NCI-H446 (cell line): ENCODE measurements around the gene DLK2.

Experiments used
- DNase-seq, 2 experiments: peaks; one replicate each; lab custom pipeline; 2025; lab: John Stamatoyannopoulos, UW

The DLK2 gene

GRCh38 chr6:43453831-43454230 lies 1.5 kb downstream of the DLK2 start:
- DNase-seq = no peak

DNA sequence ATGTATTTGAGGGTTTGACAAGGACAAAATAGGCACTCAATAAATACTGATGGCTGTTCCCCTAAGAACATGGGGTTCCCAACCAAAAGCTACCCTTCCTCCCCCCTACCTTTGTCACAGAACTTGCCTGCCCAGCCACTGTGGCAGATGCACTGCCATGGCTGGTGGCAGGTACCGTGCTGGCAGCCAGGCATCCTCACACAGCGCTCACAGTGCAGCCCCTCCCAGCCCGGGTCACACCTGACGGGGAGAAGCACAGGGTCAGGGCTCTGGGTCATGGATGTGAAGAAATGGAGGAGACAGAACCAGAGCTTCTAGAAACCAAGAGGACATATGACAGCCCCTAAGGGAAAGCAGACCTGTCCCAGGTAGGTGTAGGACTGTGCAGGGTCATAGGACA lies 2.5 kb downstream of the DLK2 start:
- DNase-seq = no peak

GRCh38 chr6:43451939-43452338 lies 3.4 kb downstream of the DLK2 start:
- no peak for DNase-seq

GRCh38 chr6:43451348-43451747 lies 4.0 kb downstream of the DLK2 start:
- no peak for DNase-seq

- no peak for DNase-seq
These were observed 4.6 kb downstream of the DLK2 start for GRCh38 chr6:43450699-43451131.

DNA sequence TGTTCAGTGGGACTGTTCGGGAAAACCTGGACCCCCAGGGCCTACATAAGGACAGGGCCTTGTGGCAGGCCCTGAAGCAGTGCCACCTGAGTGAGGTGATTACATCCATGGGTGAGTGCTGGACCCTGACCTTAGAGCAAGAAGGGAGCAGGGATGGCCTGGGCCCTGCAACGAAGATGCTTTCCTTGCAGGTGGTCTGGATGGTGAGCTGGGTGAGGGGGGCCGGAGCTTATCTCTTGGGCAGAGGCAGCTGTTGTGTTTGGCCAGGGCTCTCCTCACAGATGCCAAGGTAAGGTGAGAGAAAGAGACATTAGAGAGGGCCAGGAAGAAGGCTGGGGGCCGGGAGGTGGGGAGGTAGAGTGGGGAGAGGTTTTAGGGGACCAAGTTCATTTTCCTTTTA lies 6.4 kb downstream of the DLK2 start:
- no peak for DNase-seq

- no peak for DNase-seq
These were observed 7.7 kb downstream of the DLK2 start for GRCh38 chr6:43447604-43448003.

GRCh38 chr6:43445576-43445975 lies 9.8 kb downstream of the DLK2 start:
- DNase-seq = no peak

- no peak for DNase-seq
These were observed 10.8 kb downstream of the DLK2 start for GRCh38 chr6:43444582-43444981.

- no peak for DNase-seq
These were observed 11.3 kb downstream of the DLK2 start for GRCh38 chr6:43444036-43444435.

DNA sequence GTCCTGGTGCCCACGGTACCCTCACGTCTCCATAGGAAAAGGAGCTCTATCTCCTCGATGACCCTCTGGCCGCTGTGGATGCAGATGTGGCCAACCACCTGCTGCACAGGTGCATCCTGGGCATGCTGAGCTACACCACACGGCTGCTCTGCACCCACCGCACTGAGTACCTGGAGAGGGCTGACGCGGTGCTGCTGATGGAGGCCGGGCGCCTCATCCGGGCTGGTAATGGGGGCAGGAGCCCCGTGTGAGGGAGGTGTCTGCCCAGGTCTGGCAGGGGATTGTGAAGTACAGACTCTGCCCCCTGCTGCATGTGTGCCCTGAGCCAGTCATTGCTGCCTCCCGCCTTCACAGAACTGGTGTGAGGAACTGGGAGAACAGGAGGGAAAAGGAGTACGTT lies 12.4 kb downstream of the DLK2 start:
- DNase-seq = no peak

DNA sequence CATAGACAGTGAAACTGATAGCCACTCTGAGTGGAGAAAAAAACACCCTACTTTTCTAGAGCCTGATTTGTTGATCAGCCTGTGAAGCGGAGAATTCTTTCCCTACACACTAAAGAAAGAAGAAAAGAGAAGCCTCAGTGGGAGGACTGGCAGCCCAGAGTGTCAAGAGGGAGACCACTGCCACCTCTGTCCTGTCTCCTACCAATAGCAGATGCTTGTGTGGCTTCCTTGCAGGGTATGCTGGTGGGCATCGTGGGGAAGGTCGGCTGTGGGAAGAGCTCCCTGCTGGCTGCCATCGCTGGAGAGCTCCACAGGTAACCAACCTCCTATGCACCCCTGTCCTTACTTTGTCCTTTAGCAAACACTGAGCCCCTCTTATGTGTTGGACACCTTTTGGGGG lies 17.6 kb downstream of the DLK2 start:
- DNase-seq = no peak

GRCh38 chr6:43436577-43437282 lies 18.6 kb downstream of the DLK2 start:
- DNase-seq = no peak

GRCh38 chr6:43435682-43436437 lies 19.5 kb downstream of the DLK2 start:
- no peak for DNase-seq

DNA sequence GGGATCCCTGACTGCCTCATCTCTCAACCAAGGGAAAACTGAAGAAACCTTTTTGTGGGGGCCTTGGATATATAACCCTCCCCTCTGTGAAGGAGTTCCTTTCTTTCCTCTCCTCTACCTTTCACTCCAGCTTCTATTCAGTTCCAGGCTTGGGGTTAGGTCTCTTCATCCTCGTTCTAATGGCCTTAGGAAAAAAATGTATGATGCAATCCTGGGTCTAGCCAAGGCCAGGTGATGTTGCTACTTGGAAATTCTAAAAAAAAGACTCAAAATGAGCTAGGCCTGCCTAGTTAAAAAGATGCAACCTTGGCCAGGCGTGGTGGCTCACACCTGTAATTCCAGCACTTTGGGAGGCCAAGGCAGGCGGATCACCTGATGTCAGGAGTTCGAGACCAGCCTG lies 20.4 kb downstream of the DLK2 start:
- no peak for DNase-seq

DNA sequence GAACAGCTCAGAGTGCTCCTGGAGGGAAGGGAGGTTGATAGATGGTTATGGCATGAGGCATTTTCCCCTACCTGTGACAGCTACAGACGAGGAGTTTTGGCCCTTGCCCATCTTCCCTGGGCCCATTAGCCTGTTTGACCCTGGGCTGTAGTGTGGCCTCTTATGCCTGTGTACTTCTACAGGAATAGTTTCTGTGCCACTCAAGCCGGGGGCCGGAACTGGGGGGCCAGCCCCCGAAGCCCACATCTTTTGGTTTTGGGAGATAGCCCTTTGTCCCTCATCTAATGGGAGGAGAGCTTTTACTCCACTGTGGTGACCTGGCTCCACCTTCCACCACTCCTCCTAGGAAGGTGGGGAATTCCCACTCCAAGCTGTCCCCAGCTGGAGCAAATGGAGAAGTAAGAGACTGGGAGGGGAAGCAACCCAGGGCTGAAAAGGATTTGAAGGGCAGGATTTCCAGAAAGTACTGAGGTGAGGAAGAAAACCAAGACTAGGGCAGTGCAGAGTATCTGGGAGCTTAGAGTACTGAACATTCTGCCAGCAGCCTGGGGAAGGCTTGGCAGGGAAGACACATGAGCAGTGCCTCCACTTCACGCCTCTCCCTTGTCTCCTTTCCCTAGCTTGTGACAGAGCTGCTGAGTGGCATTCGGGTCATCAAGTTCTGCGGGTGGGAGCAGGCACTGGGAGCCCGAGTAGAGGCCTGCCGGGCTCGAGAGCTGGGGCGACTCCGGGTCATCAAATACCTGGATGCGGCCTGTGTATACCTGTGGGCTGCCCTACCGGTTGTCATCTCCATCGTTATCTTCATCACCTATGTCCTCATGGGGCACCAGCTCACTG lies 21.1 kb downstream of the DLK2 start:
- DNase-seq = no peak

GRCh38 chr6:43433148-43433547 lies 22.2 kb downstream of the DLK2 start:
- DNase-seq = no peak

DNA sequence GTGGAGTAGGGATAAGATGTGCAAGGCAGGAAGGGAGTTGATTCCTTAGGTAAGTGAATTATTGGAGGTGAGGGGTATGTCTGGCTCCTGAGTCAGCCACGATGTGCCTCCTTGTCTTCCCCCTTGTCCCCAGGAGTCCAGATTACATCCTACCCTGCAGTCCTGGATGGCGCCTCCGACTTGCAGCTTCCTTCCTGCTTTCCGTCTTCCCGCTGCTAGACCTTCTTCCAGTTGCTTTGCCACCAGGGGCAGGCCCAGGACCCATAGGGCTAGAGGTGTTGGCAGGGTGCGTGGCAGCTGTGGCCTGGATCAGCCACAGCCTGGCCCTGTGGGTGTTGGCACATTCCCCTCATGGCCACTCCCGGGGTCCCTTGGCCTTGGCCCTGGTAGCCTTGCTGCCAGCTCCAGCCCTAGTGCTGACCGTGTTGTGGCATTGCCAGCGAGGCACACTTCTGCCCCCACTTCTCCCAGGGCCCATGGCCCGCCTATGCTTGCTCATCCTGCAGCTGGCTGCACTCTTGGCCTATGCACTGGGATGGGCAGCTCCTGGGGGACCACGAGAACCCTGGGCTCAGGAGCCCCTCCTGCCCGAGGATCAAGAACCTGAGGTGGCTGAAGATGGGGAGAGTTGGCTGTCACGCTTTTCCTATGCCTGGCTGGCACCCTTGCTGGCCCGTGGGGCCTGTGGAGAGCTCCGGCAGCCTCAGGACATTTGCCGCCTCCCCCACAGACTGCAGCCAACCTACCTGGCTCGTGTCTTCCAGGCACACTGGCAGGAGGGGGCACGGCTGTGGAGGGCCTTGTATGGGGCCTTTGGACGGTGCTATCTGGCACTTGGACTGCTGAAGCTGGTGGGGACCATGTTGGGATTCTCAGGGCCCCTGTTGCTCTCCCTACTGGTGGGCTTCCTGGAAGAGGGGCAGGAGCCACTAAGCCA lies 23.1 kb downstream of the DLK2 start:
- DNase-seq = no peak

GRCh38 chr6:43428874-43429273 lies 26.5 kb downstream of the DLK2 start:
- DNase-seq = no peak

GRCh38 chr6:43428112-43428570 lies 27.2 kb downstream of the DLK2 start:
- no peak for DNase-seq

- peak; percentile 94 to 95 for DNase-seq
These were observed 27.8 kb downstream of the DLK2 start, which contains the start of gene ABCC10 for GRCh38 chr6:43427406-43428111. TSS of gene ABCC10 (plus strand) at chr6:43427541. CDS start at chr6:43427979, 438 bp downstream.
